ENCODE measurements around the gene GABBR1.

GRCh38 chr6:29554764-29555163, 78.2 kb downstream of the GABBR1 start:
- TF ChIP-seq CHD2 (IDR thresholded peaks at IDR 0.05; ENCODE audit: low read length, partially characterized antibody) (no peak), GATA2 (CRISPR knock-in tag; IDR thresholded peaks at IDR 0.05) (no peak)
